Transverse colon (tissue), 4 donors: ENCODE results near the gene ACKR4. TPM values are rescaled to one million over a fixed set of nuclear protein-coding genes. Genes with fewer than 3 reads are reported as not detected.

ENCODE experiments used
- DNase-seq: peaks from one replicate; pipeline ENCODE4 v3.0.0-alpha.2; 2019
- H3K27ac ChIP-seq, 4 donors: fragments of 200-600 bp; sonication (generic); 2 replicates each; pipeline ENCODE4 v1.5.1; 2016 to 2018; ENCODE audit warnings: inconsistent platforms in 4 of 4
- H3K27me3 ChIP-seq: fragments of 200-600 bp; sonication (generic); 2 replicates; pipeline ENCODE4 v1.5.1; 2017; ENCODE audit warnings: inconsistent platforms
- H3K36me3 ChIP-seq, 4 donors: fragments of 200-600 bp; sonication (generic); 2 replicates each; pipeline ENCODE4 v1.5.1; 2017 to 2019; ENCODE audit warnings: inconsistent platforms in 4 of 4
- H3K4me1 ChIP-seq, 4 donors: fragments of 200-600 bp; sonication (generic); 2 replicates each; pipeline ENCODE4 v1.5.1; 2017 to 2020; ENCODE audit warnings: inconsistent platforms in 4 of 4
- H3K4me3 ChIP-seq, 4 donors: fragments of 200-600 bp; sonication (generic); 1 replicate in 1 of 4; 2 replicates in 3 of 4; pipeline versions ENCODE4 v1.5.1 to v1.6.1; 2017 to 2019; ENCODE audit warnings: inconsistent platforms in 4 of 4
- H3K9me3 ChIP-seq, 2 donors: fragments of 200-600 bp; sonication (generic); 2 replicates each; pipeline ENCODE4 v1.5.1; 2017 to 2019; ENCODE audit warnings: inconsistent platforms in 2 of 2
- EP300 ChIP-seq: sonication (generic); formaldehyde crosslinking; IDR thresholded peaks from one replicate; pipeline ENCODE4 v1.6.1; 2017; ENCODE audit warnings: antibody characterized with exemption, low read depth
- POLR2A ChIP-seq: fragments of 450-650 bp; IDR thresholded peaks from one replicate; pipeline ENCODE4 v1.6.1; 2016; ENCODE audit warnings: antibody characterized with exemption, mild to moderate bottlenecking, moderate library complexity
- POLR2AphosphoS5 ChIP-seq, 3 donors: sonication (generic); formaldehyde crosslinking; IDR thresholded peaks; one replicate each; pipeline ENCODE4 v1.6.1; 2016; ENCODE audit warnings: antibody characterized with exemption in 3 of 3
- WGBS, 2 donors: methylation state at CpG; one replicate each; pipeline ENCODE4 v1.1.5; 2018; ENCODE audit warnings: low coverage in 1 of 2; 5-methylcytosine and 5-hydroxymethylcytosine counted together
- in situ Hi-C, 4 donors: fragments of 200-750 bp; cut with MboI; loops; one replicate each; pipeline versions ENCODE4 v1.15.0 to v1.15.1; 2017; ENCODE audit warnings: low sequenced_read_pairs in 3 of 4, low pct_ligation_motif_present in 1 of 4, low pct_unique_long_range_greater_than_20kb in 1 of 4
- intact Hi-C: fragments of 100-400 bp; cut with DNase I; formaldehyde crosslinking; loops from one replicate; pipeline ENCODE4 v1.15.1; 2023; ENCODE audit warnings: low total_unique reads
- total RNA-seq, 4 donors: library from RNA; depleted of rRNA; stranded (reverse); fragments of >200 nt; gene quantifications; one replicate each; pipeline ENCODE4 v1.1.0, GENCODE V29; 2016
- TF ChIP-seq, protein P1 (sequence below), 5 experiments: fragments of 200-600 bp in 3 of 5; fragments of 450-650 bp in 2 of 5; sonication (generic) in 3 of 5; IDR thresholded peaks; 1 replicate in 2 of 5; 2 replicates in 3 of 5; pipeline ENCODE4 v1.5.1; 2016 to 2017; ENCODE audit warnings: antibody characterized with exemption in 5 of 5, inconsistent platforms in 3 of 5, mild to moderate bottlenecking in 2 of 5, moderate library complexity in 1 of 5

Gene ACKR4
- total RNA-seq, 4 donors from 2014 or later = 0.95 to 1.4 TPM; not detected in 2

DNA sequence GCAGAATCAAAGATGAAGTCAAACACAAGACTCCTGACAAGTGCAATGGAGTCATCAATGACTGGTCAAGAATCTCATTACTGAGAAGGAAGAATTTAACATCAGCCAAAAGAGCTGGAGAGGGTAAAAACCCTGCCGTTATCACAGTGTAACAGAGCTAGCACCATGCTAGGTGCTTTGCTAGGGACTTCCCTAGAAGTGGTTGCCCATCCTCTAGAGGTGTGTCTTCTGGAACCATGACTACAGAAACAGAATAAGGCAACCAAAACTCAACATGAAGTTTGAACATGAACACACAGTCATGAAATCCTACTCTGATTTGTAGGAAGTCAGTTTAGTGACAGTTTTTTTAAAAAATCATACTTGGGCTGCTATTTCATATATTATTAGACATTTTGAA lies 53.1 kb downstream of the ACKR4 start:
- Histone ChIP-seq H3K4me1 (no peaks in the 10 kb centered on the region), H3K27me3 (no peaks in the 10 kb centered on the region), H3K27ac (no peak overlapping the region), H3K36me3 (no peaks in the 10 kb centered on the region), H3K9me3 (no peaks in the 10 kb centered on the region), H3K4me3 (no peak overlapping the region)
- no peak for DNase-seq
- intact Hi-C loops (no loop called here), in situ Hi-C loops (no loop called here)
- 94% methylated on average over 1 of the region's 1 CpG; no CpG with 5 or more reads in 1 of the 2 donors for WGBS, 2 donors
- no peak for TF ChIP-seq POLR2A
- TF ChIP-seq EP300 = no peak
- no peak for TF ChIP-seq POLR2AphosphoS5 (IDR thresholded peaks at IDR 0.05)
- TF ChIP-seq, protein P1, sequence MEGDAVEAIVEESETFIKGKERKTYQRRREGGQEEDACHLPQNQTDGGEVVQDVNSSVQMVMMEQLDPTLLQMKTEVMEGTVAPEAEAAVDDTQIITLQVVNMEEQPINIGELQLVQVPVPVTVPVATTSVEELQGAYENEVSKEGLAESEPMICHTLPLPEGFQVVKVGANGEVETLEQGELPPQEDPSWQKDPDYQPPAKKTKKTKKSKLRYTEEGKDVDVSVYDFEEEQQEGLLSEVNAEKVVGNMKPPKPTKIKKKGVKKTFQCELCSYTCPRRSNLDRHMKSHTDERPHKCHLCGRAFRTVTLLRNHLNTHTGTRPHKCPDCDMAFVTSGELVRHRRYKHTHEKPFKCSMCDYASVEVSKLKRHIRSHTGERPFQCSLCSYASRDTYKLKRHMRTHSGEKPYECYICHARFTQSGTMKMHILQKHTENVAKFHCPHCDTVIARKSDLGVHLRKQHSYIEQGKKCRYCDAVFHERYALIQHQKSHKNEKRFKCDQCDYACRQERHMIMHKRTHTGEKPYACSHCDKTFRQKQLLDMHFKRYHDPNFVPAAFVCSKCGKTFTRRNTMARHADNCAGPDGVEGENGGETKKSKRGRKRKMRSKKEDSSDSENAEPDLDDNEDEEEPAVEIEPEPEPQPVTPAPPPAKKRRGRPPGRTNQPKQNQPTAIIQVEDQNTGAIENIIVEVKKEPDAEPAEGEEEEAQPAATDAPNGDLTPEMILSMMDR (IDR thresholded peaks at IDR 0.05) = no peak

Other genes starting within 250 kb of the ACKR4 start
- 10 to 100 TPM; 44.9 to 68.1 (median 65.5) TPM for gene DNAJC13, start 179.8 kb upstream of the ACKR4 start, total RNA-seq
- gene ACAD11, start 62.5 kb downstream of the ACKR4 start, total RNA-seq = 10 to 100 TPM; 10.2 to 56.7 (median 20.9) TPM
- gene UBA5, start 63.1 kb downstream of the ACKR4 start, total RNA-seq = 10 to 100 TPM; 25.7 to 45.3 (median 33.4) TPM
- 10 to 100 TPM; 40.1 to 83.0 (median 64.7) TPM for gene NPHP3, start 125.1 kb downstream of the ACKR4 start, total RNA-seq